GM19099 (cell line): ENCODE measurements around the gene APOL1.

Experiments
- POLR2A ChIP-seq: IDR thresholded peaks from 3 replicates; pipeline ENCODE4 v1.6.1; 2011; ENCODE audit warnings: low read depth; ENCODE audit not compliant: insufficient read length; ENCODE audit errors: extremely low read depth

APOL1 gene

DNA sequence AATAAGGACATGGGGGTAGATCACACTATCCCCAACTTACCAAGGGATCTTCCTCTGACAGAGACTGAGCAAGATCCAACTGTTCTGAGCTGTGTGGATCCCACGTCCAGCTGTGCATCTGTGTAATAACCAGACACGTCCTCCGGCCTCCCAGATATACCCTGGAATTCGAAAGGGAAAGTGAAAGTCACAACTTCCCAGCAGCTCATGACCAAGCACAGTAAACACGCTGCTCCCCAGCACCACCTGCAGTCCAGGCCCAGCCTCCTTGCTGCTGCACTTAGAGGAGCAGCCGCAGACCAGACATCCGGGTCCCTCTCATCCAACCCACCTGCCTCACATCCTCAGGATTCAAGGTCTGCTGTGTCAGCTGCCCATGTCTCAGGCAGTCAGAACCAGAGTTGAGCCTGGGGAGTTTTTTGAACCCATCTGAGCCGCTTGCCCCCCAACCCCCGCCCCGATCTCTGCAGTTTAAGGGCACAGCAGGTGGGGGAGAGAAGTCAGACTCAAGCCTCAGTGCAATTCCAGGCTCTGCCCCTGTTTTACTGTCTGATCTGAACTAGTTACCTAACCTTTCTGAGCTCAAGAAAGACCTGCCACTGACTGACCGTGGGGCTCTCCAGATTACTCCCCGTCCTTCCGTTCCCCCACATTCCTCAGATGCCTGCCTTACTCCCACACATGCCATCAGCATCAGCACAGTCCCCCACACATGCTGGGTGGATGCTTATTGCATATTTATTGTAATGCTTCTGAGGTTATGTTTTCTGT lies 13.3 kb upstream of the APOL1 start, which contains the start of gene APOL2:
APOL2 (minus strand) TSS at position 127 of the 771 bp plus-strand sequence. CDS start 6,365 bp downstream, outside the sequence.
- TF ChIP-seq POLR2A: peak; percentile 73

DNA sequence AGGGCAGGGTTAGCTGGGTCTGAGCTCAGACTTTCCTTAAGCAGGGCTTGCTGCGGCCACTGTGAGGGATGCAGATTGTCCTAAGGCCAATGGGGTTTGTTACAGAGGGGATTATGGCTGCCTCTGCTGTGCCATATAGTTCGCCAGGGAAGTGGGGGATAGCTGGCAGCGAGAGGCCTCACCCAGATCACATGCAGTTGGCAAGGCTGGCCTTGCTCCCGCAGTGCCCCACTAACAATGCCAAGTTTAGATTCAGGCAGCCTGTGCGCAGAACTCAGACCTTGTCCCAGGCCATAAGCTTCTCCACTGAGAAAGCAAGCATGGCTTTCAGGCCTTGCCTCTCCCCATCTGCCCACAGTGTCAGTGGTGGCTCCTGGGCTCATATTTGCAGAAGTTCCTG lies 8.9 kb upstream of the APOL1 start:
- no peak for TF ChIP-seq POLR2A

DNA sequence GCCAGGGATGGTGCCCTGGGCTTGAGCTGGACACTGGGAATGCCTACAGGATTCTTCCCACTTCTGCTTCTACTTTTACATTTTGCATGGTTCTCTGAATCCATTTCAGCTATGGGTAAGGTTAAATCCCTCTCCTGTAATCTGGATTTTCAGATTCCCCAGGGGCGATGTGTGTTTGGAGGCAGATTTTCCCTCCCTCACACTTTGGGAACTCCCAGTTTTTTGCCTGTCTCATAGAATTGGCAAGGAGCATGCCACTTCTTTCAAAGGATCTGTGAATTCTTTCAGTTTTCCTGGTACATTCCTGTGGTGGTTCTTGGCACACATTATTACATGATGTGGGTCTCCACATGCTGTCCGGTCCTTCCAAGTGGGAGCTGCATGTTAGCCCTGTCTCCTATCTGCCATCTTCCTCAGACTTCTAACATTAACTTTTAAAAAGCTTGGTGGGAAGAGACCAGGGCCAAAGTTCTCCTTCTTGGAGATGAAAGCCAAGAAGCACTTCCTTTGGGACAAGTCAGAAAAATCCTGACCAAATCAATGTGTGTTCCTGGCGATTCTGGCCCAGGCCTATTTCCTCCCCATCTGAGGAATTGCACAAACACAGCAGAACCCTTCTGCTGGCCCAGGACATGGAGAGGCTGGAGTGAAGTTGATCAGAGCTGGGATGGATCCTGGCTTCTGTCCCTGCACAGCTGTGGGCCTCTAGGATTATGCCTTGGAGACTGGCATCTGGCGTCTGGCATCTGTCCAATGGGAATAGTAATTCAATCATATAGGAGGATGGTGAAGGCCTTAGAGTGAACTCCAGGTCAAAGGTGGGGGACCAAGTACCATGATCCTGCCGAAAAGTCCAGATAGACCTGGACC lies 8.2 kb upstream of the APOL1 start:
- no peak for TF ChIP-seq POLR2A

DNA sequence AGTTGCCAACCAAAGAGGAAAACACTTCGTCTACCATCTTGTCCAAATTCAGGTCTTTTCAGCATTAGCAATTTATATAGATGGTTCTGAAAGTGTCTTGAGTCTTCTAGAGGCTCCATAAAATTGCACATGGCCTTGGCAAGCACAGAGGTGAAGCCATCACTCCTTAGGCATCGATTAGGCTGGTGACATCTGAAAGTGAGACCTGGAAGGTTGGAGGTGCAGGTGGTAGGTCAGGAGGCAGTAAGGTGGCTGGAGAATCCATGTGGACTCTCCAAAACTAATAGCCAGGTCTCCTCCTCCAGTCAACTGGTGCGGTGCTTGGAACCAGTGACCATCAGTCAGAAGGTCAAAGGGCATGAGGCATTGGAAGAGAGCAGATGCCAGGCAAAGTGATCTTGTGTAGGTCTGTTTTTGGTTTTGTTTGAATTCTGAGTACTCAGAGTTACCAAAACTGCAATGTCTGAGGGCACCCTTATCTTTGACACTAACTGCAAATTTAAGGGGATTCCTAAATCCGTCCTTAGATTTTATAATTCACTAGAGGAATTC lies 7.1 kb upstream of the APOL1 start:
- no peak for TF ChIP-seq POLR2A

DNA sequence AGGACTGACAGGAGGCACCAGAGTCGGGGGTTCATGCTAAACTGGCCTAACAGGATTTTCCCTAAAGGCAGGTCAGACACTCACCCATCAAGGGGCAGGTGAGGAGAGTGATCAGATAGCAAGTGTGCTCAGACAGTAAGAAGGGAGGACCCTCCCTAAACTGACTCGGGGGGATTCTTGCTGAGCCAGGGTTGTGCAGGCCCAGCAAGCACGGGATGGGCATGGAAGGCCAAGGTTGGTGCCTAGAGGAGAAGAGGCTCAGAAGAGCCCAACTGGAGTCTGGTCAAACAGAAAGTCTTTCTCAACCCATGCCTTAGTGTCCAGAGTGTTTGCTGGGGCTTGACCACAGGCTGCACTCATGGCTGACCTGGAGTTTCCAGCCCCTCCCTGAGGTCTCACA lies 6.2 kb upstream of the APOL1 start:
- TF ChIP-seq POLR2A: no peak

DNA sequence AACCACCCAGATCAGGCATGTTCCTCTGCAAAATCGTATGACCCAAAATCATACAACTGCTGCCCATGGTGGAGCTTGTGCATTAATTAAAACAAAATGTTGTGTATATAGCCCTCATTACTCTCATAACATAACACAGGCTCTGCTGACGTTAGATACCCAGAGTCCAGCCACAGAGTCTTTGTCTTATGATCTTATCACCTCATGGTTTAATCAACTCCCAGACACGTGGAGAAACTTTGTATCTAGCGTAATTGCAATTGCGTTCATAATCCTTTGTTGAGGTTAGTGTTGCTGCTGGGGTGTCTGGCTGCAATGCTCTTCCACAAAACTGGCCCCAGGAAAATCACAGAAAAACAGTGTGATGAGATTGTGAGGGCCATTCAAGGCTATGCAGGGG lies 5.0 kb upstream of the APOL1 start:
- TF ChIP-seq POLR2A: no peak

DNA sequence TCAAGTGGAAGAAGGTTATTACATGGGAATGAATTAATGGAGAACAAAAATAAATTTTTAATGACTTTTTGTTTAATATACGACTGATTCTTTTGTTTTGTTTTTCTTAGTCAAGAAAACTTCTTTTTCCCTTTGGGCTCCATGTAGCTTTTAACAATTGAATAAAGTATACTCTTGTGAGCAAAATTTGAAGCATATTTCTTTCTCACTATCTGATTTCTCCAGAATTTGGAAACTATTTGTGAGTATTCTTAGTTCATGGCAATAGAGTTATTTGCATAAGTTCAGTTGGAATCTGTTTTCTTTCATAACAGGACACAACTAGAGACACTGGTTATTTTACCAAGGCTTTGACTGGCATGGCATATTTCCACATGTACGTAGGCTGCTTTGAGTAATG lies 3.8 kb upstream of the APOL1 start:
- no peak for TF ChIP-seq POLR2A

DNA sequence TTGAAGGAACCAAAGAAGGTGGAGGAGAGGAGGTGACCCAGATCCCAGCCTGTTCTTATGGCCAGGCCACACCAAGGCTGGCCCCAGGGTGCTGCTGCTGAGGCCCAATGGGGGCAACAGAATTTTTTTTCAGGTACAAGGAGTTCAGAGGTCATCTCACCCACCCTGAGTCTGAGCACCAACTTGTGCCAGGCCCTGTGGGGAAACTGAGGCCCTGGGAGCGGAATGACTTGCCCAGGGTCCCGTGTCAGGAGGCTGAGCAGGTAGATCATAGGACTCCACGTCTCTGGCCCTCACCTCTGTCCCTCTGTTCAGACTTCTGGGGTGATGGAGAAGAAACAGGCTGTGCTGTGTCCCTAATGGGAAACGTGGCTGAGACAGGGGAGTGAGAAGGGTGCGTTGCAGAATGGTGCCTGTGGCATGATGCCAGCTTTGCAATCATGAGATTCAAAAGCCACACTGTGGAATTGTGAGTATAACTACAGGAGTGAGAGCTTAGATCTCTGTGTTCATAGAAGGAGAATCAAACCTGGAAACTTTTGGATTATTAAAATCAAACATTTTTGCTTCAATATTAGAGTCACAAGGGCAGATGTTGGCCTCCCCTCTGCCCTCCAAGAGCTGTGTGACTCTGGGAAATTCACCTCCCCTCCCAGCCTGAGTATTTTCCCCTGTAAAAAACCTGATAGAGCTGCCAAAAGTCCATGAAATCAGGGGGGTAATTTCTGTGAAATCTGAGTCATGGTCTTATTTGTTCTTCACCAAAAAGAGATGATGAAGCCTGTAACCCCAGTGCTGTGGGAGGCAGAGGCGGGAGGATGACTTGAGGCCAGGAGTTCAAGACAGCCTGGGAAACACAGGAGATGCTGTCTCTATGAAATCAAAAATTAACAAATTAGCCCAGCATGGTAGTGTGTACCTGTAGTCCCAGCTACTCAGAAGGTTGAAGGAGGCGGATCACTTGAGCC lies 874 bp downstream of the APOL1 start:
- no peak for TF ChIP-seq POLR2A

DNA sequence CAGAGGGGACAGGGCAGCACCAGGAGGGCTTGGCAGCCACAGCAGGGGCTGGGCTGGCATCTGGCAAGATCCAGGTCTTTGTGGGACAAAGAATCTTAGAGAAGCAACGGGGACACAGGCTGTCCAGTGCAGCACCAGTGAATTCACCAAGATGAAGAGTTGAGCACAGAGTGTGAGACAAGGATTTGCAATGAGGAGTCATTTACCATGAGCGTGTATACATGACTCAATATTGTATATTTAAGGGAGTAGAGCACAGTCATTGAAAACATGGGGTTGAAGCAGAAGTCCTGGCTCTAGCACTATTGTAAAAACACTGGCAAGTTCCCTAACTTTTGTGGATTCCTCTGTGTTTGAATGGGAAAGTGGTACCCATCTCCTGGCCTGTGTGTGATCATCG lies 3.5 kb downstream of the APOL1 start:
- no peak for TF ChIP-seq POLR2A

DNA sequence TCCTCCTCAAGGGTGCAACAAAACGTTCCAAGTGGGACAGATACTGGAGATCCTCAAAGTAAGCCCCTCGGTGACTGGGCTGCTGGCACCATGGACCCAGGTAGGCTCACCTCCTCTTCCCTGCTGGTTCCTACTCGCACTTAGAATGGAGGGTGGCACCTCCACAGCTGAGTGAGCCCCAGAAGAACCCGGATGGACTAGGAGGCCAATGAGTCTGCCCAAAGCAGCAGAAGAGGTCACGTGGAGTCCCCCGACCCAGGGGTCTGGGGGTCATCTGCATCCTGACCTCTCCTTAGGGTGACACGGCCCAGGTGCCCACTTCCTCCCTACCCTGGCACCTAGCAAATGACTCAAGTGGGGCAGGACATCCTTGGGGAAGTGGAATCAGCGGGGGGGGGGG lies 4.4 kb downstream of the APOL1 start:
- no peak for TF ChIP-seq POLR2A

DNA sequence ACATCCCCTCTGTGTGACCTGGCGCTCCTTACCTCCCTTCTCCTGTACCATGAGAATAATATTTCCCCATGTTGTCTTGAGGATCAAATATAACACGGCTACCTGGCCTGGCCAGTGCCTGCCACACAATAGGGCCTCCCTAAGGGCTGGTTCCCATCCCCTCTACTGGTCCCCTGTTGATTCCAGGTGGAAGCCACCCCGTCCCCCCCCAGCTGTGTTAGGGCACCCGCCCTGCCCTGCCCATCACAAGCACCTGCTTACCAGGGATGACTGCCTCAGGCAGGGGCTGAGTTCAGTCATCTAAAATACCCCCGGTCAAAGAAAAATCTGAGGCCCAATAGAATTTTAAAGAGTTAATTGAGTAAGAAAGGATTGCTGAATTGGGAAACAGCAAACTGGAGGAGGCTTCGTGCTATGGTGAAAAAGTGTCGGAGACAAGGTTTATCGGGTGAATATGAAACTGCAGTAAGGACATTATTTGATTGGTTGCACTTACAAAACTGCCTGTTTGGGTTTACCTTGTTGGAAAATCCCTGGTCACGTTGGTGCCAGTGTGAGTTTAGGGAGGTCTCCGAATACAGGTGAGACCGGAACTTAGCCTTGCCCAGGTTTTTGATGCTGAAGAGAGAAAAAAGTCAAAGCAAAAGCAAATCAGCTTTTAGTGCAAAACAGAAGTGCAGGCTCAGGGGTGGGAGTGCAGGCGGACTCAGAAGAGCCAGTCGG lies 5.2 kb downstream of the APOL1 start:
- no peak for TF ChIP-seq POLR2A

DNA sequence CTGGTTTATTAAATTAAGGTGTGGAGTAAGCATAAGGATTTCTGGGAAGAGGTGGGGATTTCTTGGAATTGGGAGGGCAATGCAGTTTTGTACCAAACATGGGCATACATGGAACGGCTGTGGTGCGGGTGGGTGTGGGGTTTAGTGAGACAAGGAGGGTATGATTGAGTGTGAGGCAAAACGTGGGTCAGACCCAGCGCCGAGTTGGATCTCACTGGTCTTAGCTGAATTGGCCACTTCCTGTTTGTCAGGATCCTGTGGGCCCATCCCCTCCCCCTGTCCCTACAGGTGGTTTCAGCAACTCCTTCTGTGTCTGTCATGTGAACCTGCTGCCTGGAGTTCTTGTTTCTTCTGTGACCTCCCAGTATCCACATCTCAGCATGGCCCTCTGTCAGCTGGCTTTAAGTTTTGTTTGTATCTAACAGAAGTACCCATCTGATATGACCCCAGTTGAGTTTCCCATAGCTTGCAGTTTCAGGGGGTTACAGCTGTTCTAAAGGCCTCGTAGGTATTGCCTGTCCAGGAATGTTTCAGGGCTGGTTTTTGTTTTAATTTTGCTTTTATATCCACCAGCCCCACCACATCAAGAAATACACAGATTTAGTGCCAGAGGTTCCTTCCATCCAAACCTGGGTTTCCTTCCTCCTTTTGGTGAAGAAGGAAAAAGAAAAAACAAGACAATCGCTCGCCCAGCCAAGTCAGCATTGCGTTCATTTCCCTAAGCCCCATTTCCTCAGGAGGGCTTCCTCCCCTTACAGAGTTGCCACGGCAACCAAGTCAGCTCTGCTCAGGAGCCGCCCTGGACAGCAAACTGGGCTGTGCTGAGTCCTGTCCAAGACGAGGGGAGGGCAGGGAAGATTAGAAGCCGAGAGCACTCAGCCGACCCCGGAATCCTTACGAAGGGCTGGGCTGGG lies 6.0 kb downstream of the APOL1 start:
- no peak for TF ChIP-seq POLR2A
